Measurements from ENCODE around the gene USP47. TPM values are rescaled to one million over a fixed set of nuclear protein-coding genes. Genes with fewer than 3 reads are reported as not detected.

The USP47 gene
- total RNA-seq, 1 experiment from 2014 or later, result 37.5 TPM

GRCh38 chr11:11975201-11976092 lies 133.7 kb downstream of the USP47 start:
- CTCF ChIA-PET, result interaction anchor here (1.5 to 2.4 kb wide), 3 partner anchors 8 to 69 kb away, joined by 3 to 8 read pairs (median 5); no protein-coding TSS in a partner anchor
- intact Hi-C loops (cut with micrococcal nuclease; ENCODE audit: unreplicated experiment), result loop anchor here (10.0 kb wide), 1 partner anchor 49 kb away; no protein-coding TSS in a partner anchor
- Mint-ChIP-seq H3K27ac (ENCODE audit: unreplicated experiment) (no peak overlapping the region), H3K36me3 (ENCODE audit: insufficient read depth, unreplicated experiment) (no peaks in the 10 kb centered on the region), H3K9me3 (ENCODE audit: low read depth, unreplicated experiment) (no peaks in the 10 kb centered on the region), H3K4me3 (ENCODE audit: low read depth, unreplicated experiment) (no peak overlapping the region), H3K27me3 (ENCODE audit: unreplicated experiment) (no peaks in the 10 kb centered on the region), H3K4me1 (ENCODE audit: low read depth, unreplicated experiment) (peaks cover 30% of the 10 kb centered on the region)
- BruUV-seq (replicated peaks), result no TSS peak
- DNase-seq, result no peak
- no peak for TF ChIP-seq CTCF (IDR thresholded peaks at IDR 0.05; ENCODE audit: unreplicated experiment)

GRCh38 chr11:11976481-11977127 lies 134.8 kb downstream of the USP47 start:
- CTCF ChIA-PET, result interaction anchor here (1.5 to 2.4 kb wide), 3 partner anchors 10 to 68 kb away, joined by 3 to 8 read pairs (median 5); no protein-coding TSS in a partner anchor
- intact Hi-C loops (cut with micrococcal nuclease; ENCODE audit: unreplicated experiment), result loop anchor here (10.0 kb wide), 1 partner anchor 48 kb away; no protein-coding TSS in a partner anchor
- Mint-ChIP-seq H3K27me3 (ENCODE audit: unreplicated experiment) (no peaks in the 10 kb centered on the region), H3K9me3 (ENCODE audit: low read depth, unreplicated experiment) (no peaks in the 10 kb centered on the region), H3K4me1 (ENCODE audit: low read depth, unreplicated experiment) (peaks cover 30% of the 10 kb centered on the region), H3K27ac (ENCODE audit: unreplicated experiment) (peak overlapping the region; percentile 3), H3K4me3 (ENCODE audit: low read depth, unreplicated experiment) (no peak overlapping the region), H3K36me3 (ENCODE audit: insufficient read depth, unreplicated experiment) (no peaks in the 10 kb centered on the region)
- no TSS peak for BruUV-seq (replicated peaks)
- peak; percentile 17 for DNase-seq
- no peak for TF ChIP-seq CTCF (IDR thresholded peaks at IDR 0.05; ENCODE audit: unreplicated experiment)

- Mint-ChIP-seq H3K4me3 (ENCODE audit: low read depth, unreplicated experiment) (no peak overlapping the region), H3K27ac (ENCODE audit: unreplicated experiment) (peak overlapping the region; percentile 3), H3K9me3 (ENCODE audit: low read depth, unreplicated experiment) (no peaks in the 10 kb centered on the region), H3K4me1 (ENCODE audit: low read depth, unreplicated experiment) (peaks cover 30% of the 10 kb centered on the region), H3K36me3 (ENCODE audit: insufficient read depth, unreplicated experiment) (no peaks in the 10 kb centered on the region), H3K27me3 (ENCODE audit: unreplicated experiment) (no peaks in the 10 kb centered on the region)
- no TSS peak for BruUV-seq (replicated peaks)
- intact Hi-C loops (cut with micrococcal nuclease; ENCODE audit: unreplicated experiment), result loop anchor here (10.0 kb wide), 1 partner anchor 47 kb away; no protein-coding TSS in a partner anchor
- CTCF ChIA-PET, result interaction anchor here (1.5 to 2.4 kb wide), 2 partner anchors 10 to 67 kb away, joined by 5 to 8 read pairs; no protein-coding TSS in a partner anchor
- TF ChIP-seq CTCF (IDR thresholded peaks at IDR 0.05; ENCODE audit: unreplicated experiment), result no peak
- no peak for DNase-seq
Measured at GRCh38 chr11:11977206-11977938, 135.6 kb downstream of the USP47 start.

- no peaks in the 10 kb centered on the region for H3K9me3 Mint-ChIP-seq (ENCODE audit: low read depth, unreplicated experiment)
- BruUV-seq (replicated peaks), result no TSS peak
- peaks cover 30% of the 10 kb centered on the region for H3K4me1 Mint-ChIP-seq (ENCODE audit: low read depth, unreplicated experiment)
- no peak overlapping the region for H3K27ac Mint-ChIP-seq (ENCODE audit: unreplicated experiment)
- intact Hi-C loops (cut with micrococcal nuclease; ENCODE audit: unreplicated experiment), result loop anchor here (10.0 kb wide), 1 partner anchor 47 kb away; no protein-coding TSS in a partner anchor
- no peak overlapping the region for H3K4me3 Mint-ChIP-seq (ENCODE audit: low read depth, unreplicated experiment)
- CTCF ChIA-PET, result no interaction called here
- no peaks in the 10 kb centered on the region for H3K27me3 Mint-ChIP-seq (ENCODE audit: unreplicated experiment)
- no peak for DNase-seq
- H3K36me3 Mint-ChIP-seq (ENCODE audit: insufficient read depth, unreplicated experiment), result no peaks in the 10 kb centered on the region
- no peak for TF ChIP-seq CTCF (IDR thresholded peaks at IDR 0.05; ENCODE audit: unreplicated experiment)
Measured at GRCh38 chr11:11978098-11978637, 136.4 kb downstream of the USP47 start.

All from Calu3 (cell line).